GM19099 (cell line): Measurements from ENCODE around the gene SLC22A14.

Experiments
- POLR2A ChIP-seq: IDR thresholded peaks from 3 replicates; pipeline ENCODE4 v1.6.1; 2011; ENCODE audit warnings: low read depth; ENCODE audit not compliant: insufficient read length; ENCODE audit errors: extremely low read depth

Gene SLC22A14

DNA sequence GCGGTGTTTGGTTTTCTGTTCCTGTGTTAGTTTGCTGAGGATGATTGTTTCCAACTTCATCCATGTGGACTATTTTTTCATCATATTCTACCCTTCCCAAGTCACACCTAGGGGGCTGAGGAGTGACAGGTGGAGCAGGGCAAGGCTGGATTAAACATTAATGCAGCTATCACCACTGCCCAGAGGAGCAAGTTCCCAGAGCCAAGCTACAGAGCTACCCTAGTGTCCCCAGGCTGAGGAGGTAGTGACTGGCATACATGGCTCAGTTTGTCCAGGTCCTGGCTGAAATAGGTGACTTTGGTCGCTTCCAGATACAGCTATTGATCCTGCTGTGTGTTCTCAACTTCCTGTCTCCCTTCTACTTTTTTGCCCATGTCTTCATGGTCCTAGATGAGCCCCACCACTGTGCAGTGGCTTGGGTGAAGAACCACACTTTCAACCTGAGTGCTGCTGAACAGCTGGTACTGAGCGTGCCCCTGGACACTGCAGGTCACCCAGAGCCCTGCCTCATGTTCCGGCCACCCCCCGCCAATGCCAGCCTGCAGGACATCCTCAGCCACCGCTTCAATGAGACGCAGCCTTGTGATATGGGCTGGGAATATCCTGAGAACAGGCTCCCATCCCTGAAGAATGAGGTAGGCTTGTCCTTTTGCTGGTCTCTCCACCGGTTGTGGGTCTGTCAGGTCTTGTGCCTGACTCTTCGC is 16.3 kb upstream of the SLC22A14 start, which contains the start of gene SLC22A13:
Gene SLC22A13, plus strand, starts transcription at position 209 of the 704 bp plus-strand sequence. Its CDS starts 49 bp downstream, at position 258.
- no peak for TF ChIP-seq POLR2A

DNA sequence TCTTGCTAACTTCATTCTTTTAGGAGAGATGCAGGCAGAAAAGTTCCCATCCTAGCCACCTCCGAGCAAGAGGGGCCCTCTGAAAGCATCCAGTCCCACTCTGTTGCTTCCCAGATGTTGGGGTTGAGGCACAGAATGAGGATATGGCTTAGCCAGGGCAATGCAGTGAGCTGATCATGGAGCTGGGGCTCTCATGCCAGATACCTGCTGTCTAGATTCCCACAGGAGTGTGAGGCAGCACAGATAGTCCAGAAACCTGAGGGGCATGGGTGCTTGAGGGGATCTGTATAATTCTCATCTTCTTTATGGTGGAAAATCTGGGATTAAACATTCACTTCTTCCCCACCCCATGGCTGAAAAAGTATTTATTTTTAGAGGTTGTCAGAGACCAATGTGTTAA is 15.3 kb upstream of the SLC22A14 start:
- TF ChIP-seq POLR2A = no peak

GRCh38 chr3:38267662-38268061 is 14.4 kb upstream of the SLC22A14 start:
- no peak for TF ChIP-seq POLR2A

DNA sequence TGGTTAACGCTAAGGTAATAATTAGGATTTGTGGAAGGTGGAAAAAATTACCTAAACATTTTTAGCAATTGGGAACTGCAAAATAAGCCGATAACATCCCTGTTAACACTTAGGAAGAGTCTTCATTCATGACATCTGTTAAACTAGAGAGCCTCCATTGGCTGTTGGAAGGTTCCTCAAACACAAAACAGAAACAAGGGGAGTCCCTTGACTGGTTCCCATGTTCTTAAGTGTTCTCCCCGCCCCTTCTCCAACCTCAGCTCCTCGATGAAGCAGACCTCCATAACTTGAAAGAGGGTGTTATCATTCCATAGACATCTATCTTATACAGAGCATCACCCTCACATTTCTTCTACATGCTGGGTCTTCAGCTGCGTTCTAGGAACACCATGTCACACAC is 14.0 kb upstream of the SLC22A14 start:
- TF ChIP-seq POLR2A = no peak

- no peak for TF ChIP-seq POLR2A
Measured at GRCh38 chr3:38268522-38268921, 13.6 kb upstream of the SLC22A14 start.

DNA sequence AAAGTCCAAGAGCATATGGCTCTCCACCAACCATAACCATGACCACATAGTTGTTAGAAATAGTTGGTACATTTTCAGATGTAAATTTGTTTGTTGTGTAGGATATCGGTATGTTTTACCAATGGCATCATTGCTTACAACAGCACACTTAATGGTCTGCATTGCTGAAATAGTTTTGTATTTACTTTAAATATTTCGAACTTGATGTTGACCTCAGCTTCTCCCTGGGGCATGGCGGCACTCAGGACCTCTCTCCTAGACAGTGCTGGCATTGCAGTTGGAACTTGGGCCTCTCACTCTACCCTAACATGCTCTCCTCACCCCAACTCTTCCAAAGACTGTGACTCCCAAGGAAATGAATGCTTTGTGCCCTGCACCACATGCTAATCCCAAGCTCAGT is 11.5 kb upstream of the SLC22A14 start:
- no peak for TF ChIP-seq POLR2A

DNA sequence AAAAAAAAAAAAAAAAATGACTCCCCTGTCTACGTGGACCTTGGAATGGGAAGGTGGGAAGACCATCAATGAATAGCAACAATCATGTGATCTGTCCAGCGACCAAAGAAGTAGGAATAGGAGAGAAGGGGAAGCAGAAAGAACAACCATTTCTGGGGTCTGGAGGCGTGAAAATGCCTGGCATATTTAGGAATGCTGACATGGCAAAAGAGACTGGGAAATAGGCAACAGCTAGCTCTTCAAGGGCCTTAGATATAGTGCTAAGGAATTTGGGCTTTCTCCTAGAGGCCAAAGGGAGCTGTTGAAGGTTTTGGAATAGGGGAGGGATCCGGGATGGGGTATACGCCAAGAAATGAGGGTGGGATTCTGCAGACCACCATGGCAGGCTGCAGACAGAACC is 10.5 kb upstream of the SLC22A14 start:
- no peak for TF ChIP-seq POLR2A

- no peak for TF ChIP-seq POLR2A
Measured at GRCh38 chr3:38274864-38275649, 7.0 kb upstream of the SLC22A14 start.

DNA sequence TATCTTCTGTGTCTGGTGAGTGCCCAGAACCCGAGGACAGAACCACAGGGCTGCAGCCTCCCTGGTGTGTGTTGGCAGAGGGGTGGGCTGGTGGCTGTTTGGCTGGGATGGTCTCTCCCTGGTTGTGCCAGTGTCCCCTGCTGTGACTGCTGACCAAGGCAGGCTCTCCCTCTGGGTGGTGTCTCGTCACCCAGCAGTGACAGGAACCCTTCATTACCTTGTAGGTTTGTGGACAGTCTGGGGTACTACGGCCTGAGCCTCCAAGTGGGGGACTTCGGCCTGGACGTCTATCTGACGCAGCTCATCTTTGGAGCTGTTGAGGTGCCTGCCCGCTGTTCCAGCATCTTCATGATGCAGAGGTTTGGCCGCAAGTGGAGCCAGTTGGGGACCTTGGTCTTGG is 6.4 kb upstream of the SLC22A14 start:
- no peak for TF ChIP-seq POLR2A

DNA sequence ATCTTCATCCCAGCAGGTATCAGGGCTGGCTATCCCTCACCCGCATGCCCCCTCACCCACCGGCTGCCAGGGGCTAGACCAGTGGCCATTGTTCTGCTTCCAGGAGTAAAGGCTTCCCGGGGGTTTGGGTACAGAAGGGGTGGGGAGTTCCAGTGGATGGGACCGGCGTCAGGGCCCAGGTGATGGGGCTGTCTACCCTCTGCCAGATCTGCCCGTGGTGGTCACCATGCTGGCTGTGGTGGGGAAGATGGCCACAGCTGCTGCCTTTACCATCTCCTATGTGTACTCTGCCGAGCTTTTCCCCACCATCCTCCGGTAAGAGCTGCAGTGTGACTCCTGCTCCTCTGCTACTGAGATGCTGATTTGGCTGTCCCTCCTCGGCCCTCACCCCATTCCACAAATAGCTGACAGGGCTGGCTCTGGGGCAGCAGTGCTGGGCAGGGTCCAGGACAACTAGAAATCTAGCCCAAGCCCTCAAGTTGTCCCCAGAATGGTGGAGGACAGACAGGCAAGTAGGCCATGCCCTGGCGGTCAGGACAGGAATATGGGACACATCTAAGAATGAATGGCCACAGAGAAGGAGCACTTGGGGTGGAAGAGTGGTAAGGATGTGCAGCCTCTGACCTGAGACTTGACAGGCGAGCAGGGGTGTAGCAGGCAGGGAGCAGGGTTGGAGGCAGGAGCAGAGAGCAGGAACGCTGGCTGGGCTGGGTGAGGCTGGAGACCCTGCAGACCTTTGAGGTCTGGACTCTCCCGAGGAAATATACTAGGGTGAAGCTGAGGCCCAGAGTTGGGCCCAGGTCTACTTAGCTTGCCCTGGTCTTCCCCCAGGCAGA is 5.8 kb upstream of the SLC22A14 start:
- no peak for TF ChIP-seq POLR2A

GRCh38 chr3:38276917-38277630 is 5.0 kb upstream of the SLC22A14 start:
- no peak for TF ChIP-seq POLR2A

DNA sequence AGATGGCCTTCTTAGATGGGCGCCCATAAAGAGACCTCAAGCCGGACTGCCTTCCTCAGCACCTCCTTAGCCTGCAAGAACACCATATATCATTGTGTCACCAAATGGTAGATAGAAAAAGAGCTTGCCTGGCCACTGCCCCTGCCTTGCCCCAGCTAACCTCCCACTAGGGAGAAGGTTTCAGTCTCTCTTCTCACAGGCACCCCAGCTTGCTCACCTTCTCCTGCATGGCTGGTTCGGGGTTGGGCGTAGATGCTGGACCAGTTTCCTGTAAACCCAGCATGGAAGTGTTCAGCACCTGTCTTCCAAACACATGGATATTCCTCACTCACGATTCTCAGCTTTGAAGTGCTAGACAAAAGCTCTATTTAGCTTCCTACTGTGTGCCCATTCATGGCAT is 3.3 kb upstream of the SLC22A14 start:
- TF ChIP-seq POLR2A = no peak

- no peak for TF ChIP-seq POLR2A
Measured at GRCh38 chr3:38283810-38284755, 2.0 kb downstream of the SLC22A14 start.

DNA sequence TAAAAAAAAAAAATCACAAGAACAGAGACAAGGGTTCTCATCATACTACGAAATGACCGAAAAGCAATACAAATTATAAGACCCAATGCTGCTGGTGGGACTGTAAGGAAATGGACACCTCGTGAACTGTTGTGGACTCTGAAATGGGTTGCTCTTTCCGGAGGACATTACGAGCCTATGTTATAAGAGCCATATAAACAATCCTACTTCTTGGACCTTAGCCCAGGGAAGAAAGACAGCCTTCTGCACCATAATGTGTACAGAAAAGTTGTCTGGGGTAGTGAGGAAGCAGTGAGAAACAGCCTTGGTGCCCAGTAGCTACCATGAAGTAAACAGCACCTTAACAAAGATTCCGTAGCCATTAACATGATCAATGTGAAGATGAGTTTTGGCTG is 2.7 kb downstream of the SLC22A14 start:
- TF ChIP-seq POLR2A = no peak

- no peak for TF ChIP-seq POLR2A
Measured at GRCh38 chr3:38297537-38297936, 15.4 kb downstream of the SLC22A14 start.
